Measurements from ENCODE around the gene SACS. TPM values are rescaled to one million over a fixed set of nuclear protein-coding genes. Genes with fewer than 3 reads are reported as not detected.

SACS gene
- total RNA-seq, 1 experiment from 2014 or later = 53.0 TPM

DNA sequence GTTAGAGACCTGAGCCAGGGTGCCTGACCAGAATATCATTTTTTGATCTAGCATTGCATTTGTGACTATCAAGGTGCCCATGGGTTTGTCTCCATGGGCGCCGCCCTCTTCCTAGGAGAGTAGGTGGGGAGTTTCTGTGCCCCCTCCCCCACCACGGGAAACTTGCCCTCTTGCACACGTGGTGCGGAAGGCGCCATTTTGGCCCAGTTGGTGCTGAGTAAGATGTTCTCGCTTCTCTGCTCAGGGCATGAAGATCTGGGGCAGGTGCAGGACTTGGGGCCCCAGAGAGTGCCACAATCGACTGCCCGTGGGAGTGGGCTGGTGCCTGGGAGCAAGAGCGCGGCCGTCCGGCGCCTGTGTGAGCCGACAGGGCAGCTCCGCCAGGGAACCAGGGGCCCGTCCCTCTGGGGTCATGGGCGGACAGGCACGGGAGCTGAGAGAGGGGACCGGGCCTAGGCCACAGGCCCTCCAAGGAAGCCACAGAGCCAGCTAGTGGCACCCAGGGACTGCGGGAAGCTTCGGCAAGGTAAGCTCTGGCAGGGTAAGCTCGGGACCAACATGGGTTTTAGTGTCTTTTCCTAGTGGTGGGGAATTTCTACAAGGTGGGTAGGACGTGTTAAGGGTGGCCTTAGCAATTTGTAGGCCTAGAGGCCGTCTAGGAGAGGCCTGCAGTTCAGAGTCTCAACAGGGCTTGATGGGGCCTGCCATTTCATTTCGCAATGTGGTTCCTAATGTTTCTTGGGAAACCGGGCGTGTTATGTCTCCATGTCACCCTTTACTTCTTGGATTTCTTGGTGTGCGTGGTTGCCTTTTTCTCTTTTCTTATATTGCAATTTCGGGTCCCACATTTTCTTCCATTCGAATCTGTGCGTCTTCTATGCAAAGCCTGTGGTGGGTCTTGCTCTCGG, 14.5 kb downstream of the SACS start:
- H3K27ac Mint-ChIP-seq = no peak overlapping the region

More for the DNA sequence above, 14.5 kb downstream of the SACS start:
- H2BK15ac ChIP-seq (ENCODE audit: low read depth, low read length) = no peak overlapping the region
- H3K27me3 ChIP-seq (ENCODE audit: insufficient read depth, low read length) = no peaks in the 10 kb centered on the region
- H4K5ac ChIP-seq (ENCODE audit: insufficient read length, low read depth, low read length) = no peak overlapping the region
- H3K9ac ChIP-seq (ENCODE audit: extremely low read depth, insufficient read length, low read length) = no peak overlapping the region
- no peaks in the 10 kb centered on the region for H3K23me2 ChIP-seq (ENCODE audit: insufficient read length, low read depth, low read length, poor library complexity, severe bottlenecking)
- H3K79me2 ChIP-seq (ENCODE audit: insufficient read depth, low read length) = no peaks in the 10 kb centered on the region
- H3K4me2 ChIP-seq (ENCODE audit: insufficient read depth, insufficient read length, low read length) = no peak overlapping the region
- no CpG with 5 or more reads among the region's 33 CpGs for WGBS (ENCODE audit: extremely low coverage, insufficient read length, low lambda C conversion rate)
- no peak overlapping the region for H3K14ac ChIP-seq (ENCODE audit: insufficient read depth, low read length)
- no peak overlapping the region for H2AFZ ChIP-seq (ENCODE audit: low read length)
- peaks cover 3 to 7% (median 4%) of the 10 kb centered on the region in 3 experiments; a peak in 5 of 7 replicates for H3K36me3 Mint-ChIP-seq (ENCODE audit: insufficient read depth in 1 of 3, low read depth in 3 of 3)
- no peak overlapping the region for H3K18ac ChIP-seq (ENCODE audit: insufficient read length, low read depth, low read length)
- no peaks in the 10 kb centered on the region for H4K20me1 ChIP-seq (ENCODE audit: control insufficient read depth, insufficient read depth, insufficient read length)
- H3K4ac ChIP-seq (ENCODE audit: low read depth, low read length) = no peak overlapping the region
- no peak overlapping the region for H3K23ac ChIP-seq (ENCODE audit: insufficient read length, low read depth, low read length)
- no peaks in the 10 kb centered on the region for H3K4me1 ChIP-seq (ENCODE audit: insufficient read depth, low read length)
- H3K56ac ChIP-seq (ENCODE audit: insufficient read length, low read depth, low read length) = no peak overlapping the region
- no peak overlapping the region for H3K4me3 Mint-ChIP-seq
- TF ChIP-seq, protein P1, sequence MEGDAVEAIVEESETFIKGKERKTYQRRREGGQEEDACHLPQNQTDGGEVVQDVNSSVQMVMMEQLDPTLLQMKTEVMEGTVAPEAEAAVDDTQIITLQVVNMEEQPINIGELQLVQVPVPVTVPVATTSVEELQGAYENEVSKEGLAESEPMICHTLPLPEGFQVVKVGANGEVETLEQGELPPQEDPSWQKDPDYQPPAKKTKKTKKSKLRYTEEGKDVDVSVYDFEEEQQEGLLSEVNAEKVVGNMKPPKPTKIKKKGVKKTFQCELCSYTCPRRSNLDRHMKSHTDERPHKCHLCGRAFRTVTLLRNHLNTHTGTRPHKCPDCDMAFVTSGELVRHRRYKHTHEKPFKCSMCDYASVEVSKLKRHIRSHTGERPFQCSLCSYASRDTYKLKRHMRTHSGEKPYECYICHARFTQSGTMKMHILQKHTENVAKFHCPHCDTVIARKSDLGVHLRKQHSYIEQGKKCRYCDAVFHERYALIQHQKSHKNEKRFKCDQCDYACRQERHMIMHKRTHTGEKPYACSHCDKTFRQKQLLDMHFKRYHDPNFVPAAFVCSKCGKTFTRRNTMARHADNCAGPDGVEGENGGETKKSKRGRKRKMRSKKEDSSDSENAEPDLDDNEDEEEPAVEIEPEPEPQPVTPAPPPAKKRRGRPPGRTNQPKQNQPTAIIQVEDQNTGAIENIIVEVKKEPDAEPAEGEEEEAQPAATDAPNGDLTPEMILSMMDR (conservative IDR thresholded peaks at IDR 0.05) = no peak
- no peak overlapping the region for H3T11ph ChIP-seq (ENCODE audit: low read length)
- no peak overlapping the region for H3K27ac ChIP-seq (ENCODE audit: insufficient read length, low read depth, low read length)
- no peaks in the 10 kb centered on the region for H3K79me1 ChIP-seq (ENCODE audit: insufficient read depth, low read depth, low read length, poor library complexity, severe bottlenecking)
- no peak overlapping the region for H2AK5ac ChIP-seq (ENCODE audit: insufficient read length, low read length)
- no peaks in the 10 kb centered on the region for H3K27me3 Mint-ChIP-seq (ENCODE audit: low read depth)
- no peak overlapping the region for H2BK5ac ChIP-seq (ENCODE audit: insufficient read length, low read length)
- H3K9me3 Mint-ChIP-seq = no peaks in the 10 kb centered on the region
- H3K4me1 Mint-ChIP-seq = peaks cover 0 to 8% of the 10 kb centered on the region in 2 experiments; a peak in 2 of 4 replicates
- no peak overlapping the region for H2BK120ac ChIP-seq (ENCODE audit: low read depth, low read length, poor library complexity, severe bottlenecking)
- no peak for DNase-seq
- H3K9me3 ChIP-seq (ENCODE audit: control insufficient read depth, low read depth, low read length) = no peaks in the 10 kb centered on the region
- H2BK12ac ChIP-seq (ENCODE audit: insufficient read length, low read depth, low read length) = no peak overlapping the region
- no peak overlapping the region for H4K91ac ChIP-seq (ENCODE audit: insufficient read length, low read depth, low read length)
- H4K8ac ChIP-seq (replicated peaks; ENCODE audit: insufficient read length, low read depth, low read length) = no peak overlapping the region
- H2BK20ac ChIP-seq (ENCODE audit: low read depth, low read length, poor library complexity, severe bottlenecking) = no peak overlapping the region
